T-helper 9 cell (primary cell): ENCODE measurements around the gene GLI1.

Experiments
- DNase-seq: peaks from one replicate; pipeline ENCODE4 v3.0.0-alpha.2; 2020

GLI1 gene

DNA sequence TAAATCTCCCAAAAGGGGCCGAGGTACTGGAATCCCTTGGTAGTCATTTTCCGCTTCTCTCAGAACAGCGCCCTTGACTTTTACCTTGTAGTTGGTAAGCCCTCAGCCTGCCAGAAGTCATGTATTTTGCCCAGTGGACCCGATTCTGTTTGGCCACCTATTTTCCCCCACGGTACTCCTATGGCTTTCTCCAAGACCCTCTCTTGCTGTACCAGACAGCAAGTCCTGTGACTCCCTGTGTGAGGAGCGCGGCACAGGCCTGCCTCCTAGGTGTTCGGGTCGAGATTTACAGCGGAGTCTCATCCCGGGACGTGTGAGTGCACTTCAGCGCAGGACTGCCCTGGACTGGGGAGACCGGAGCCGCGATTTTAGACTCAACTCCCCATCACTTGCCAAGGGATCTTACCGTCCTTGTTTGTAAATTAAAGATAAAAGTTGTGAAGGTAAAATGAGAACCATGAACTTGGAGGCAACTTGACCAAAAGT, 62.0 kb downstream of the GLI1 start:
- DNase-seq = no peak
